HEK293 (cell line): ENCODE results near the gene SECISBP2L.

ENCODE experiments used
- ZBTB8A ChIP-seq: fragments of 450-650 bp; formaldehyde crosslinking; IDR thresholded peaks from 2 replicates; pipeline ENCODE4 v1.5.1; 2016; ENCODE audit warnings: missing biosample characterization, missing genetic modification characterization
- ZNF10 ChIP-seq: fragments of 450-650 bp; formaldehyde crosslinking; IDR thresholded peaks from 2 replicates; pipeline ENCODE4 v1.5.1; 2017; ENCODE audit warnings: missing biosample characterization, missing genetic modification characterization
- TF ChIP-seq, protein P1 (sequence below): fragments of 450-650 bp; formaldehyde crosslinking; IDR thresholded peaks from 2 replicates; pipeline ENCODE4 v1.5.1; 2016; ENCODE audit warnings: missing biosample characterization, missing genetic modification characterization
- TF ChIP-seq, protein P2 (sequence below): fragments of 450-650 bp; formaldehyde crosslinking; IDR thresholded peaks from 2 replicates; pipeline ENCODE4 v1.5.1; 2016; ENCODE audit warnings: missing biosample characterization, missing genetic modification characterization
- TF ChIP-seq, protein P3 (sequence below): fragments of 450-650 bp; formaldehyde crosslinking; conservative IDR thresholded peaks from 2 replicates; pipeline ENCODE4 v1.5.1; 2016; ENCODE audit warnings: low read depth, missing biosample characterization, missing genetic modification characterization

DNA sequence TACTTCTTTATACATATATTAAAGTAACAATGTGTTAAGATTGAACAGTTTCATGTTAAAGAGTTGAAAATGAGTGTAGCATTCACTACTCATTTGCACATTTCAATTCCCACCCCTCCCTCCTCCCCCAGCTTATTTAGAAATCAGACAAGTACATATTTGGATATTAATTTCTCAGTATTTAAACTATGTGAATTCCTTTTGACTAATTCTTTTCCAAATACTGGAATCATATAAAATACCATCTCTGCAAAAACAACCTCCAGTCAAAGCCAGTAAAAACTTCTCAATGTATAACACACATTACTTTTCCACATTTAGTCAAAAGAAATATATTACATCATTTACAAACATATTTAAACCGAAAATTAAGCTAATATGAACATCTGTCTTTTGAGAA is 57.1 kb downstream of the SECISBP2L start:
- TF ChIP-seq, protein P1, sequence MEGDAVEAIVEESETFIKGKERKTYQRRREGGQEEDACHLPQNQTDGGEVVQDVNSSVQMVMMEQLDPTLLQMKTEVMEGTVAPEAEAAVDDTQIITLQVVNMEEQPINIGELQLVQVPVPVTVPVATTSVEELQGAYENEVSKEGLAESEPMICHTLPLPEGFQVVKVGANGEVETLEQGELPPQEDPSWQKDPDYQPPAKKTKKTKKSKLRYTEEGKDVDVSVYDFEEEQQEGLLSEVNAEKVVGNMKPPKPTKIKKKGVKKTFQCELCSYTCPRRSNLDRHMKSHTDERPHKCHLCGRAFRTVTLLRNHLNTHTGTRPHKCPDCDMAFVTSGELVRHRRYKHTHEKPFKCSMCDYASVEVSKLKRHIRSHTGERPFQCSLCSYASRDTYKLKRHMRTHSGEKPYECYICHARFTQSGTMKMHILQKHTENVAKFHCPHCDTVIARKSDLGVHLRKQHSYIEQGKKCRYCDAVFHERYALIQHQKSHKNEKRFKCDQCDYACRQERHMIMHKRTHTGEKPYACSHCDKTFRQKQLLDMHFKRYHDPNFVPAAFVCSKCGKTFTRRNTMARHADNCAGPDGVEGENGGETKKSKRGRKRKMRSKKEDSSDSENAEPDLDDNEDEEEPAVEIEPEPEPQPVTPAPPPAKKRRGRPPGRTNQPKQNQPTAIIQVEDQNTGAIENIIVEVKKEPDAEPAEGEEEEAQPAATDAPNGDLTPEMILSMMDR (tag by site-specific recombination) = no peak
- TF ChIP-seq ZBTB8A (tag by site-specific recombination) = no peak
- TF ChIP-seq, protein P2, sequence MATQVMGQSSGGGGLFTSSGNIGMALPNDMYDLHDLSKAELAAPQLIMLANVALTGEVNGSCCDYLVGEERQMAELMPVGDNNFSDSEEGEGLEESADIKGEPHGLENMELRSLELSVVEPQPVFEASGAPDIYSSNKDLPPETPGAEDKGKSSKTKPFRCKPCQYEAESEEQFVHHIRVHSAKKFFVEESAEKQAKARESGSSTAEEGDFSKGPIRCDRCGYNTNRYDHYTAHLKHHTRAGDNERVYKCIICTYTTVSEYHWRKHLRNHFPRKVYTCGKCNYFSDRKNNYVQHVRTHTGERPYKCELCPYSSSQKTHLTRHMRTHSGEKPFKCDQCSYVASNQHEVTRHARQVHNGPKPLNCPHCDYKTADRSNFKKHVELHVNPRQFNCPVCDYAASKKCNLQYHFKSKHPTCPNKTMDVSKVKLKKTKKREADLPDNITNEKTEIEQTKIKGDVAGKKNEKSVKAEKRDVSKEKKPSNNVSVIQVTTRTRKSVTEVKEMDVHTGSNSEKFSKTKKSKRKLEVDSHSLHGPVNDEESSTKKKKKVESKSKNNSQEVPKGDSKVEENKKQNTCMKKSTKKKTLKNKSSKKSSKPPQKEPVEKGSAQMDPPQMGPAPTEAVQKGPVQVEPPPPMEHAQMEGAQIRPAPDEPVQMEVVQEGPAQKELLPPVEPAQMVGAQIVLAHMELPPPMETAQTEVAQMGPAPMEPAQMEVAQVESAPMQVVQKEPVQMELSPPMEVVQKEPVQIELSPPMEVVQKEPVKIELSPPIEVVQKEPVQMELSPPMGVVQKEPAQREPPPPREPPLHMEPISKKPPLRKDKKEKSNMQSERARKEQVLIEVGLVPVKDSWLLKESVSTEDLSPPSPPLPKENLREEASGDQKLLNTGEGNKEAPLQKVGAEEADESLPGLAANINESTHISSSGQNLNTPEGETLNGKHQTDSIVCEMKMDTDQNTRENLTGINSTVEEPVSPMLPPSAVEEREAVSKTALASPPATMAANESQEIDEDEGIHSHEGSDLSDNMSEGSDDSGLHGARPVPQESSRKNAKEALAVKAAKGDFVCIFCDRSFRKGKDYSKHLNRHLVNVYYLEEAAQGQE = no peak
- TF ChIP-seq, protein P3, sequence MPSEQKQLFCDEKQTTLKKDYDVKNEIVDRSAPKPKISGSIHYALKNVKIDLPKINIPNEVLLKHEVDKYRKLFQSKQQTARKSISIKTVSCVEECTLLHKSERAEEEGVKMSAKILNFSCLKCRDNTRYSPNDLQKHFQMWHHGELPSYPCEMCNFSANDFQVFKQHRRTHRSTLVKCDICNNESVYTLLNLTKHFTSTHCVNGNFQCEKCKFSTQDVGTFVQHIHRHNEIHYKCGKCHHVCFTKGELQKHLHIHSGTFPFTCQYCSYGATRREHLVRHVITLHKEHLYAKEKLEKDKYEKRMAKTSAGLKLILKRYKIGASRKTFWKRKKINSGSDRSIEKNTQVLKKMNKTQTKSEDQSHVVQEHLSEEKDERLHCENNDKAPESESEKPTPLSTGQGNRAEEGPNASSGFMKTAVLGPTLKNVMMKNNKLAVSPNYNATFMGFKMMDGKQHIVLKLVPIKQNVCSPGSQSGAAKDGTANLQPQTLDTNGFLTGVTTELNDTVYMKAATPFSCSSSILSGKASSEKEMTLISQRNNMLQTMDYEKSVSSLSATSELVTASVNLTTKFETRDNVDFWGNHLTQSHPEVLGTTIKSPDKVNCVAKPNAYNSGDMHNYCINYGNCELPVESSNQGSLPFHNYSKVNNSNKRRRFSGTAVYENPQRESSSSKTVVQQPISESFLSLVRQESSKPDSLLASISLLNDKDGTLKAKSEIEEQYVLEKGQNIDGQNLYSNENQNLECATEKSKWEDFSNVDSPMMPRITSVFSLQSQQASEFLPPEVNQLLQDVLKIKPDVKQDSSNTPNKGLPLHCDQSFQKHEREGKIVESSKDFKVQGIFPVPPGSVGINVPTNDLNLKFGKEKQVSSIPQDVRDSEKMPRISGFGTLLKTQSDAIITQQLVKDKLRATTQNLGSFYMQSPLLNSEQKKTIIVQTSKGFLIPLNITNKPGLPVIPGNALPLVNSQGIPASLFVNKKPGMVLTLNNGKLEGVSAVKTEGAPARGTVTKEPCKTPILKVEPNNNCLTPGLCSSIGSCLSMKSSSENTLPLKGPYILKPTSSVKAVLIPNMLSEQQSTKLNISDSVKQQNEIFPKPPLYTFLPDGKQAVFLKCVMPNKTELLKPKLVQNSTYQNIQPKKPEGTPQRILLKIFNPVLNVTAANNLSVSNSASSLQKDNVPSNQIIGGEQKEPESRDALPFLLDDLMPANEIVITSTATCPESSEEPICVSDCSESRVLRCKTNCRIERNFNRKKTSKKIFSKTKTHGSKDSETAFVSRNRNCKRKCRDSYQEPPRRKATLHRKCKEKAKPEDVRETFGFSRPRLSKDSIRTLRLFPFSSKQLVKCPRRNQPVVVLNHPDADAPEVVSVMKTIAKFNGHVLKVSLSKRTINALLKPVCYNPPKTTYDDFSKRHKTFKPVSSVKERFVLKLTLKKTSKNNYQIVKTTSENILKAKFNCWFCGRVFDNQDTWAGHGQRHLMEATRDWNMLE (tag by site-specific recombination) = no peak
- no peak for TF ChIP-seq ZNF10 (tag by site-specific recombination)
